Measurements from ENCODE around the gene CPLANE1.

Gene CPLANE1

DNA sequence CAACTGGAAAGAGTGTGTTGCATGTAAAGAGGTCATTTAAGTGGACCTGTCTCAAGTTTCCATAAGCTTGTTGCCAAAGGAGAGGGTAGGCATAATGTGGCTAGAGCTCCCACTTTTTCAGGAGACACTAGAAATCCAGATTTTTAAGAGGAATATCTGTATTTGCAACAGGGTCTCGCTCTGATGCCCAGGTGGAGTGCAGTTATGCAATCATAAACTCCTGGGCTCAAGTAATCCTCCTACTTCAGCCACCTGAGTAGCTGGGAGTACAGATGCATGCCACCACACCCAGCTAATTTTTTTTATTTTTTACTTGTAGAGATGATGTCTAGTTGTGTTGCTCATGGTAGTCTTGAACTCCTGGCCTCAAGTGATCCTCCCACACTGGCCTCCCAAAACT, 189.1 kb downstream of the CPLANE1 start:
- in situ Hi-C loops (cut with HindIII; ENCODE audit: low pct_unique_long_range_greater_than_20kb, low sequenced_read_pairs) = no loop called here
- no peak for DNase-seq (ENCODE audit: low read depth in 1 of 2, low spot score in 1 of 2)
- no peak for TF ChIP-seq JUND (IDR thresholded peaks at IDR 0.05; ENCODE audit: low read depth)

DNA sequence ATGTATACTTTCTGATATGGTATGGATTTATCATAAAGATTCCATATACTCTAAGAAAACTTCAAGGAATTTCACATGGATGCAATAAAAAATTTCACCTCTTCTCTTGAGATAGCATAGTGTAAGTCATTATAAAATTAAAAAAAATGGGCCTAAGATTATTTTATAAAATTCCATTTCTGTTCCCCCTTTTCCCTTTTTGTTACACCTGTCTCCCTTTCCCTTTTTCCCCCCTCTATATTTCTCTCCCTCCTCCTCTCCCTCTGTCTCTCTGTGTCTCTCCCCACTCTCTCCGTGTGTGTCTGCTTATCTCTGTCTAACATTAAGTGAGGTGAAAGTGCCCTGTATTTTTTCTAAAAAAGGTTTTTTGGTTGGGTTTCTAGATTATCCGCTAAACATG, 192.4 kb downstream of the CPLANE1 start:
- in situ Hi-C loops (cut with HindIII; ENCODE audit: low pct_unique_long_range_greater_than_20kb, low sequenced_read_pairs) = no loop called here
- DNase-seq (ENCODE audit: low read depth in 1 of 2, low spot score in 1 of 2) = no peak
- no peak for TF ChIP-seq JUND (IDR thresholded peaks at IDR 0.05; ENCODE audit: low read depth)

All from T47D (cell line).